Tibial nerve (tissue), 4 donors: Measurements from ENCODE around the gene AKR1B15.

Experiments
- EP300 ChIP-seq, 2 donors: sonication (generic); formaldehyde crosslinking; IDR thresholded peaks; one replicate each; pipeline ENCODE4 v1.6.1; 2017; ENCODE audit warnings: antibody characterized with exemption in 2 of 2, mild to moderate bottlenecking in 1 of 2
- POLR2A ChIP-seq, 2 donors: fragments of 450-650 bp; IDR thresholded peaks; one replicate each; pipeline ENCODE4 v1.6.1; 2017; ENCODE audit warnings: antibody characterized with exemption in 2 of 2, mild to moderate bottlenecking in 2 of 2, moderate library complexity in 2 of 2
- TF ChIP-seq, protein P1 (sequence below), 5 experiments: fragments of 200-600 bp in 3 of 5; fragments of 450-650 bp in 2 of 5; sonication (generic) in 3 of 5; IDR thresholded peaks; one replicate each; pipeline ENCODE4 v1.5.1; 2016 to 2019; ENCODE audit warnings: antibody characterized with exemption in 5 of 5, mild to moderate bottlenecking in 3 of 5, moderate library complexity in 2 of 5

DNA sequence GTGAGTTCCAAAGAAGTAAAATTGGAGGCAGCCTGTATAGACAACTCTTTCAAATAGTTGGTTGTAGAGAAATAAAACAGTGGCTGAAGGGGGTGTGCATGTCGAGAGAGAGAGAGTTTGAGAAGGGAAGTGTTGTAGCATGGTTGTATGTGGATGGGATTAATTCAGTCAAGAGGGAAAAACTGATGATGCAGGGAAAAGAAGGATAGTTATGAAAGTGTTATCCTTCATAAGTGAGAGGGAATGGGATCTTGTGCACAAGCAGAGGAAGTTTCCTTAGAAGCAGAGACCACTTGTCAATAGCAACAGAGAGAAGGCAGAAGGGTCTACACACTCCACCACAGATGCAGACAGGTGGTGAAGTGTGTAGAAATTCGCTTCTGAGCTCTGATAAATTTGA lies 67.7 kb downstream of the AKR1B15 start:
- no peak for TF ChIP-seq POLR2A (IDR thresholded peaks at IDR 0.05)
- TF ChIP-seq, protein P1, sequence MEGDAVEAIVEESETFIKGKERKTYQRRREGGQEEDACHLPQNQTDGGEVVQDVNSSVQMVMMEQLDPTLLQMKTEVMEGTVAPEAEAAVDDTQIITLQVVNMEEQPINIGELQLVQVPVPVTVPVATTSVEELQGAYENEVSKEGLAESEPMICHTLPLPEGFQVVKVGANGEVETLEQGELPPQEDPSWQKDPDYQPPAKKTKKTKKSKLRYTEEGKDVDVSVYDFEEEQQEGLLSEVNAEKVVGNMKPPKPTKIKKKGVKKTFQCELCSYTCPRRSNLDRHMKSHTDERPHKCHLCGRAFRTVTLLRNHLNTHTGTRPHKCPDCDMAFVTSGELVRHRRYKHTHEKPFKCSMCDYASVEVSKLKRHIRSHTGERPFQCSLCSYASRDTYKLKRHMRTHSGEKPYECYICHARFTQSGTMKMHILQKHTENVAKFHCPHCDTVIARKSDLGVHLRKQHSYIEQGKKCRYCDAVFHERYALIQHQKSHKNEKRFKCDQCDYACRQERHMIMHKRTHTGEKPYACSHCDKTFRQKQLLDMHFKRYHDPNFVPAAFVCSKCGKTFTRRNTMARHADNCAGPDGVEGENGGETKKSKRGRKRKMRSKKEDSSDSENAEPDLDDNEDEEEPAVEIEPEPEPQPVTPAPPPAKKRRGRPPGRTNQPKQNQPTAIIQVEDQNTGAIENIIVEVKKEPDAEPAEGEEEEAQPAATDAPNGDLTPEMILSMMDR (IDR thresholded peaks at IDR 0.05): no peak
- TF ChIP-seq EP300 (IDR thresholded peaks at IDR 0.05): no peak
